HepG2 (cell line): ENCODE data around the gene ISY1. TPM values are rescaled to one million over a fixed set of nuclear protein-coding genes. Genes with fewer than 3 reads are reported as not detected.
A peak's percentile ranks its signal among the peaks of the same experiment; 100 is the strongest.

ENCODE experiments used
- BHLHE40 ChIP-seq: IDR thresholded peaks from 2 replicates; pipeline ENCODE4 v1.6.1; 2011; ENCODE audit warnings: low read length, improper control_type of control experiment
- DNMT3B ChIP-seq: conservative IDR thresholded peaks from 2 replicates; pipeline ENCODE4 v1.6.1; 2016; ENCODE audit warnings: missing biosample characterization, control low read depth
- EEA1 ChIP-seq: sonication (generic); formaldehyde crosslinking; IDR thresholded peaks from 2 replicates; pipeline ENCODE4 v1.5.1; 2020; ENCODE audit warnings: mild to moderate bottlenecking, missing genetic modification reagents, borderline replicate concordance
- FOXO1 ChIP-seq: sonication (generic); formaldehyde crosslinking; IDR thresholded peaks from 2 replicates; pipeline ENCODE4 v1.4.0; 2020; ENCODE audit warnings: missing genetic modification reagents
- NCOA2 ChIP-seq: sonication (generic); formaldehyde crosslinking; IDR thresholded peaks from 2 replicates; pipeline ENCODE4 v1.8.0; 2022; ENCODE audit warnings: inconsistent platforms
- NFATC3 ChIP-seq: sonication (generic); formaldehyde crosslinking; IDR thresholded peaks from 2 replicates; pipeline ENCODE4 v1.5.1; 2020; ENCODE audit warnings: mild to moderate bottlenecking, missing genetic modification reagents
- NONO ChIP-seq, 2 experiments: fragments of 450-650 bp in 1 of 2; sonication (generic) in 1 of 2; formaldehyde crosslinking in 1 of 2; IDR thresholded peaks in 1 of 2; conservative IDR thresholded peaks in 1 of 2; 2 replicates each; pipeline versions ENCODE4 v1.6.1 to v1.8.0; 2017 to 2022; ENCODE audit warnings: mild to moderate bottlenecking in 1 of 2, missing genetic modification reagents in 1 of 2, moderate library complexity in 1 of 2
- STAT6 ChIP-seq: sonication (generic); formaldehyde crosslinking; IDR thresholded peaks from 2 replicates; pipeline ENCODE4 v1.4.0; 2020; ENCODE audit warnings: missing genetic modification reagents, mild to moderate bottlenecking, borderline replicate concordance
- THYN1 ChIP-seq: sonication (generic); formaldehyde crosslinking; IDR thresholded peaks from 2 replicates; pipeline ENCODE4 v1.8.1; 2023; ENCODE audit warnings: low read depth, mild to moderate bottlenecking, moderate library complexity, missing genetic modification reagents, borderline replicate concordance
- ZBTB2 ChIP-seq: sonication (generic); formaldehyde crosslinking; IDR thresholded peaks from 2 replicates; pipeline ENCODE4 v1.8.0; 2022; ENCODE audit warnings: low read depth, missing genetic modification reagents
- ZNF101 ChIP-seq: sonication (generic); formaldehyde crosslinking; IDR thresholded peaks from 2 replicates; pipeline ENCODE4 v1.4.0; 2020; ENCODE audit warnings: mild to moderate bottlenecking, low read depth, missing genetic modification reagents, borderline replicate concordance
- ZNF24 ChIP-seq: fragments of 450-650 bp; IDR thresholded peaks from 2 replicates; pipeline ENCODE4 v1.6.1; 2017; ENCODE audit warnings: antibody characterized with exemption, mild to moderate bottlenecking
- ZNF350 ChIP-seq: sonication (generic); formaldehyde crosslinking; IDR thresholded peaks from 2 replicates; pipeline ENCODE4 v1.4.0; 2020; ENCODE audit warnings: mild to moderate bottlenecking, low read depth, missing genetic modification reagents, borderline replicate concordance
- ZNF564 ChIP-seq: sonication (generic); formaldehyde crosslinking; IDR thresholded peaks from 2 replicates; pipeline ENCODE4 v1.8.1; 2023; ENCODE audit warnings: mild to moderate bottlenecking, missing genetic modification reagents
- ZNF572 ChIP-seq: sonication (generic); formaldehyde crosslinking; IDR thresholded peaks from 2 replicates; pipeline ENCODE4 v1.5.1; 2020; ENCODE audit warnings: mild to moderate bottlenecking, missing genetic modification reagents
- ZNF646 ChIP-seq: sonication (generic); formaldehyde crosslinking; IDR thresholded peaks from 2 replicates; pipeline ENCODE4 v1.9.0; 2021; ENCODE audit warnings: mild to moderate bottlenecking, missing genetic modification reagents
- ZNF678 ChIP-seq: sonication (generic); formaldehyde crosslinking; IDR thresholded peaks from 2 replicates; pipeline ENCODE4 v1.4.0; 2020; ENCODE audit warnings: mild to moderate bottlenecking, missing genetic modification reagents
- ZNF75D ChIP-seq: sonication (generic); formaldehyde crosslinking; IDR thresholded peaks from 2 replicates; pipeline ENCODE4 v1.8.1; 2023; ENCODE audit warnings: missing genetic modification reagents, mild to moderate bottlenecking, borderline replicate concordance
- polyA plus RNA-seq, 8 experiments: library from polyadenylated mRNA; depleted of rRNA in 3 of 8; stranded (reverse) in 7 of 8; unstranded in 1 of 8; fragments of >200 nt; fragmentation: Illumina TruSeq in 4 of 8; extraction: Trizol in 4 of 8; gene quantifications; 2 replicates each; pipeline versions ENCODE4 v1.2.1 to v1.2.3, GENCODE V29; 2011 to 2016; ENCODE audit warnings: low read depth in 4 of 8, missing spikeins in 1 of 8, mixed read lengths in 1 of 8; ENCODE audit not compliant: insufficient read depth in 1 of 8
- total RNA-seq, 5 experiments: library from RNA; depleted of rRNA; stranded (reverse); fragments of >200 nt; fragmentation: Illumina TruSeq; extraction: Trizol; gene quantifications; 2 replicates each; pipeline ENCODE4 v1.2.3, GENCODE V29; 2016; ENCODE audit warnings: low read depth in 1 of 5

The ISY1 gene
- total and polyA plus RNA-seq, 2 of the 13 experiments (the other 11 are each of a cell fraction or from before 2014, with no cell fraction given), result 21.0 to 39.1 TPM

GRCh38 chr3:129183569-129184395, 22.9 kb upstream of the ISY1 start, which contains the start of gene CNBP (continued):
- TF ChIP-seq ZNF646 (CRISPR knock-in tag), result no peak
- no peak for TF ChIP-seq ZNF24
- no peak for TF ChIP-seq THYN1
- 0 out of 2 replicates have a peak, but pooled peaks have one; percentile 13 for TF ChIP-seq DNMT3B (CRISPR knock-in tag)
- no peak for TF ChIP-seq ZNF75D (CRISPR knock-in tag)
- TF ChIP-seq NFATC3 (CRISPR knock-in tag), result no peak
- TF ChIP-seq ZNF564 (CRISPR knock-in tag), result no peak
- no peak; the same call in 1 of the 2 replicates for TF ChIP-seq STAT6
- TF ChIP-seq ZNF572 (CRISPR knock-in tag), result peak; percentile 96; the same call in 1 of the 2 replicates
- TF ChIP-seq ZNF350 (CRISPR knock-in tag), result peak; percentile 65
- no peak for TF ChIP-seq NONO (IDR thresholded peaks at IDR 0.05)
- peak; percentile 76; the same call in 1 of the 2 replicates for TF ChIP-seq NONO (CRISPR knock-in tag; conservative IDR thresholded peaks at IDR 0.05)
- no peak; the same call in 1 of the 2 replicates for TF ChIP-seq EEA1
- peak; percentile 85 for TF ChIP-seq ZBTB2 (CRISPR knock-in tag)
- peak; percentile 52 for TF ChIP-seq FOXO1 (CRISPR knock-in tag)
- TF ChIP-seq ZNF101 (CRISPR knock-in tag), result no peak
- 0 out of 2 replicates have a peak, but pooled peaks have one; percentile 12 for TF ChIP-seq BHLHE40
- no peak for TF ChIP-seq ZNF678 (CRISPR knock-in tag)
- no peak for TF ChIP-seq NCOA2 (CRISPR knock-in tag)
